ENCODE results near the gene CRACR2B. TPM values are rescaled to one million over a fixed set of nuclear protein-coding genes. Genes with fewer than 3 reads are reported as not detected.

The CRACR2B gene
- total and polyA plus RNA-seq, 2 of the 13 experiments (the other 11 are each of a cell fraction or from before 2014, with no cell fraction given): 14.9 to 21.0 TPM

GRCh38 chr11:870127-870413, 42.4 kb downstream of the CRACR2B start:
- H2AFZ ChIP-seq (ENCODE audit: low read length): no peak overlapping the region
- H3K4me1 ChIP-seq (ENCODE audit: insufficient read depth, low read length): 0 out of 2 replicates have a peak, but pooled peaks cover 8% of the 10 kb centered on the region
- in situ Hi-C loops (cut with HindIII; ENCODE audit: extremely low pct_ligation_motif_present, low pct_unique_long_range_greater_than_20kb): no loop called here
- H4K20me1 ChIP-seq (ENCODE audit: insufficient read depth, low read length): no peaks in the 10 kb centered on the region
- ChIA-PET CTCF (ENCODE audit: low intra/inter-chr PET ratio, low total read pairs) (interaction anchor here (1.0 kb wide), 1 partner anchor 181 kb away, joined by 3 read pairs; no protein-coding TSS in a partner anchor), POLR2A (no interaction called here)
- FAIRE-seq (no peak), DNase-seq (ENCODE audit: low spot score) (peak; percentile 24), ATAC-seq (peak; percentile 73)
- H3K9me3 ChIP-seq (ENCODE audit: low read length): no peaks in the 10 kb centered on the region
- H3K79me2 ChIP-seq (ENCODE audit: insufficient read depth, low read length): no peaks in the 10 kb centered on the region
- no peak overlapping the region for H3K27ac ChIP-seq (ENCODE audit: extremely low read length, insufficient read depth, low read length)
- no peaks in the 10 kb centered on the region for H3K27me3 ChIP-seq (ENCODE audit: control insufficient read depth in 1 of 2, insufficient read depth in 2 of 2, low read length in 2 of 2)
- no peak overlapping the region for H3K4me2 ChIP-seq (ENCODE audit: low read depth, low read length)
- intact Hi-C loops (cut with micrococcal nuclease; ENCODE audit: unreplicated experiment): no loop called here
- no TSS peak for BruUV-seq (replicated peaks)
- no peak overlapping the region for H3K4me3 ChIP-seq (replicated peaks in 1 of 3; ENCODE audit: insufficient read depth in 1 of 3, low read depth in 2 of 3, low read length in 3 of 3)
- no CpG with 5 or more reads among the region's 8 CpGs for WGBS (ENCODE audit: low lambda C conversion rate)
- H3K36me3 ChIP-seq (replicated peaks in 1 of 2; ENCODE audit: control insufficient read depth in 1 of 2, insufficient read depth in 2 of 2, low read length in 2 of 2): peaks cover 0 to 10% of the 10 kb centered on the region in 2 experiments; a peak in 2 of 5 replicates
- H3K9ac ChIP-seq (ENCODE audit: insufficient read depth, low read depth, low read length): no peak overlapping the region
- peak; percentile 28; the same call in 1 of the 2 replicates for TF ChIP-seq ZNF687 (CRISPR knock-in tag; IDR thresholded peaks at IDR 0.05)
- no peak for TF ChIP-seq RXRA (CRISPR knock-in tag; IDR thresholded peaks at IDR 0.05)
- TF ChIP-seq XRCC5 (optimal IDR thresholded peaks at IDR 0.05; ENCODE audit: low read length): peak; percentile 45
- peak; percentile 84 for TF ChIP-seq AGO1 (IDR thresholded peaks at IDR 0.05; ENCODE audit: low read depth, low read length, poor library complexity, severe bottlenecking)
- no peak for TF ChIP-seq ATF7-NPFF (CRISPR knock-in tag; IDR thresholded peaks at IDR 0.05; ENCODE audit: low read depth)
- peak; percentile 66 for TF ChIP-seq STAG1 (CRISPR knock-in tag; IDR thresholded peaks at IDR 0.05)
- TF ChIP-seq ZBTB38 (CRISPR knock-in tag; IDR thresholded peaks at IDR 0.05): peak; percentile 51; the same call in 1 of the 2 replicates
- peak; percentile 37; the same call in 1 of the 2 replicates for TF ChIP-seq TFAP4 (IDR thresholded peaks at IDR 0.05; ENCODE audit: borderline replicate concordance, low read depth)
- TF ChIP-seq KMT2A (CRISPR knock-in tag; IDR thresholded peaks at IDR 0.05): no peak
- peak; percentile 82 for TF ChIP-seq CTCF (CRISPR knock-in tag; IDR thresholded peaks at IDR 0.05)
- TF ChIP-seq PATZ1 (CRISPR knock-in tag; IDR thresholded peaks at IDR 0.05): 0 out of 2 replicates have a peak, but pooled peaks have one; percentile 27
- no peak for TF ChIP-seq REL (CRISPR knock-in tag; conservative IDR thresholded peaks at IDR 0.05)
- TF ChIP-seq MIXL1 (CRISPR knock-in tag; IDR thresholded peaks at IDR 0.05): no peak
- TF ChIP-seq ZFX (CRISPR knock-in tag; IDR thresholded peaks at IDR 0.05; ENCODE audit: low read depth): peak; percentile 50

Data from HepG2 (cell line).